ENCODE results near the gene SCUBE3. TPM values are rescaled to one million over a fixed set of nuclear protein-coding genes. Genes with fewer than 3 reads are reported as not detected.

SCUBE3 gene
- total RNA-seq, 2 donors from 2014 or later: 0.05 to 0.16 TPM

DNA sequence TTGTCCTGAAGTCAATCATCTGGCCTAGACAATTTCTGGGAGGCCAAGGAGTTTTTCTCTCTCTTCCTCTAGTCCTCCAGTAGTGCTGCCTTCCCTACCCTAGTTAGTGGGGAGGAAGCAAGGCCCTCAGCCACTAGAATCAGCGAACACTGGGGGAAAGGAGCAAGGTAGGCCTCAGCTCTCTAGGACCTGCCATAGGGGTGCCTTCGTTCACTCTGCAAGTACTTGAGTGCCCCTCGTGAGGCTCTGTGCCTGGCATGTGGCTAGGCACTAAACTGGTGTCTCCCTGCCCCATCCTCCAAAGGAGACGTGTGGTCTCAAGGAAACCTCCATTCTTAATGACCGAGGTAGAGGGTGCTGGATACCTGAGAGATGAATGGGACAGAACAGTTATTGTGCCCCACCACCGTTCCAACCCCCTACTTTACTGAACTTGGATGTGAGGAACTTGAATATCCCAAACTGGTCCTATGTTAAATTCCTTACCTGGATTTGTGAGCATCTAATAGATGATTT, 84.9 kb downstream of the SCUBE3 start:
- Mint-ChIP-seq H3K27me3 (ENCODE audit: low read depth) (no peaks in the 10 kb centered on the region), H3K4me1 (ENCODE audit: low read depth) (peaks cover 57% of the 10 kb centered on the region), H3K4me3 (peak overlapping the region; percentile 83 to 95), H3K36me3 (ENCODE audit: insufficient read depth in 2 of 2) (peaks cover 3 to 7% of the 10 kb centered on the region in 2 donors), H3K9me3 (no peaks in the 10 kb centered on the region), H3K27ac (peak overlapping the region; percentile 38)
- ATAC-seq (replicated peaks in 1 of 2): no peak
- DNase-seq: peak in 1 of 2 donors; percentile 23

DNA sequence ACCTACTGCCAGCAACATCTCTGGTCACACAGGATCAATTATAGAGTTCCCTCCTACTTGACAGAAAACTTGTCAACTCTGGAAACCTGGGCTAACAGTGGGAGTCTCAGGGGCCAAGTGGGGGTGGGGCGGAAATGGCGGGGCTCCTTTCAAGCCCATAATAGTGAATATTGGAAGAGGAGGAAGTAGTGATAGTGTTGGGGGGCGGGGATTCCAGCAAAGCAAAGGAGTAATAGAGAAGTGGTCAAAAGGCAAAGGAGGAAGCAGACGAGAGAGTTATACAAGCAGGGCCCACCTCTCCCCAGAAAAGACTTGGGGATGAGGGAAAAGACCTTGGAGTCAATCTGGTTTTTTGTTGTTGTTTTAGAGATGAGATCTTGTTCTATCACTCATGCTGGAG, 85.9 kb downstream of the SCUBE3 start:
- no peaks in the 10 kb centered on the region for H3K27me3 Mint-ChIP-seq (ENCODE audit: low read depth)
- no peak for ATAC-seq (replicated peaks in 1 of 2)
- DNase-seq: no peak
- peak overlapping the region; percentile 83 to 95 for H3K4me3 Mint-ChIP-seq
- peaks cover 4 to 12% of the 10 kb centered on the region in 2 donors for H3K36me3 Mint-ChIP-seq (ENCODE audit: insufficient read depth in 2 of 2)
- no peaks in the 10 kb centered on the region for H3K9me3 Mint-ChIP-seq
- H3K27ac Mint-ChIP-seq: peak overlapping the region; percentile 38
- H3K4me1 Mint-ChIP-seq (ENCODE audit: low read depth): peaks cover 67% of the 10 kb centered on the region

DNA sequence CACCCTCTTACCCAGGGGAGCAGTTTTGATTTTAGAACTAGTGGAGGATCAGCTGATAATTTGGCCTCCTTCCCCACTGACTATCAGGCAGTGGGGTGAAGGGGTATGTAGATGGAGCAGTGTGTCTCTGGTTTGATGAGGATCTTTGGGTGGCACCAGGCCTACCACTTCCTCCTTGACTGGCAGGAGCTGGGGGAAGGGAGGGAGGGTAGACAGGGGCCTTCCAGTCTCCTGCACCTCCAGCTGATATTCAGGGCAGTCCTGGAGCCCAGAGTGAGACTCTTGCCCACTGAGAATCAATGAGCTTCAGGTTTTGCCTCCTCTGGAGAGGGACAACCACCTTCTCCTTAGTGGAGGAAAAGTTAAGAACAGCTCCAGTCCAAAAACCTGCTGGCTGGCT, 87.1 kb downstream of the SCUBE3 start:
- H3K9me3 Mint-ChIP-seq: no peaks in the 10 kb centered on the region
- ATAC-seq (replicated peaks in 1 of 2) (no peak), DNase-seq (peak in 1 of 2 donors; percentile 35)
- peaks cover 68% of the 10 kb centered on the region for H3K4me1 Mint-ChIP-seq (ENCODE audit: low read depth)
- peak overlapping the region; percentile 38 for H3K27ac Mint-ChIP-seq
- peak overlapping the region; percentile 83 to 95 for H3K4me3 Mint-ChIP-seq
- peaks cover 4 to 12% of the 10 kb centered on the region in 2 donors for H3K36me3 Mint-ChIP-seq (ENCODE audit: insufficient read depth in 2 of 2)
- H3K27me3 Mint-ChIP-seq (ENCODE audit: low read depth): no peaks in the 10 kb centered on the region

Other genes with a start within 250 kb of the SCUBE3 start
- gene TCP11, start 72.6 kb upstream of the SCUBE3 start, total RNA-seq: not detected
- gene ZNF76, start 45.8 kb downstream of the SCUBE3 start, total RNA-seq: 10 to 100 TPM; 52.1 to 55.9 TPM
- gene DEF6, start 83.9 kb downstream of the SCUBE3 start, total RNA-seq: 100 to 1,000 TPM; 108 to 127 TPM
- 10 to 100 TPM; 24.1 to 27.9 TPM for gene PPARD, start 128.6 kb downstream of the SCUBE3 start, total RNA-seq
- gene FANCE, start 238.4 kb downstream of the SCUBE3 start, total RNA-seq: 10 to 100 TPM; 22.0 to 27.2 TPM

All from activated T-cell treated with anti-CD3 and anti-CD28 coated beads, Interleukin-2, amount 50 U/mL, for 72 hours (primary cell).